HCT116 (cell line): Measurements from ENCODE around the gene NDUFAF4. TPM values are rescaled to one million over a fixed set of nuclear protein-coding genes. Genes with fewer than 3 reads are reported as not detected.

Experiments
- ATAC-seq: fragments of 200-7000 bp; cut with Tn5 transposase; 2 replicates; pipeline ENCODE4 v1.9.1; 2020; ENCODE audit warnings: mild to moderate bottlenecking, moderate library complexity
- BruUV-seq: library from RNA; stranded (reverse); fragments of 400-500 nt; replicated peaks from 2 replicates; lab custom pipeline; 2021; lab: Mats Ljungman, UMichigan
- CTCF ChIA-PET: fragments of 300-600 bp; sonication (Branson Sonifier 250); formaldehyde crosslinking; loops from one replicate; lab custom pipeline; 2021; ENCODE audit warnings: antibody characterized with exemption; lab: Charles Lee
- POLR2A ChIA-PET: fragments of 300-600, 350-600 bp; sonication (Branson Sonifier 250); formaldehyde crosslinking; loops from one replicate; lab custom pipeline; 2021; ENCODE audit warnings: antibody characterized with exemption; lab: Charles Lee
- RAD21 ChIA-PET, 2 experiments: fragments of 300-600 bp; sonication (Branson Sonifier 250); formaldehyde crosslinking; loops; one replicate each; lab custom pipeline; 2023; ENCODE audit warnings: low total read pairs in 2 of 2; ENCODE audit not compliant: uncharacterized antibody in 2 of 2, unreplicated experiment in 2 of 2, low non-redundant PET in 1 of 2; lab: Charles Lee
- DNase-seq: peaks from one replicate; pipeline ENCODE4 v3.0.0-alpha.2; 2010; ENCODE audit warnings: low read depth, low spot score
- H2AFZ ChIP-seq: fragments of 200-600 bp; shearing (Covaris generic), sonication (generic); 2 replicates; pipeline ENCODE4 v1.6.1; 2017; ENCODE audit warnings: low read depth, mixed run types, mixed read lengths, antibody characterized with exemption, low read length; ENCODE audit not compliant: poor library complexity, severe bottlenecking
- H3K27ac ChIP-seq: 2 replicates; pipeline ENCODE4 v1.5.1; 2012; ENCODE audit warnings: low read depth, low read length
- H3K27me3 ChIP-seq: fragments of 200-600 bp; sonication (generic); 2 replicates; pipeline ENCODE4 v1.6.1; 2016; ENCODE audit warnings: mixed run types, low read length, mixed read lengths; ENCODE audit not compliant: insufficient read depth
- H3K36me3 ChIP-seq, 2 experiments: fragments of 200-500 bp in 1 of 2; fragments of 200-600 bp in 1 of 2; sonication (Bioruptor generic) in 1 of 2; sonication (generic) in 1 of 2; 2 replicates each; pipeline versions ENCODE4 v1.5.1 to v1.6.1; 2014 to 2016; ENCODE audit warnings: low read length in 2 of 2, inconsistent platforms in 1 of 2, mixed read lengths in 1 of 2, mixed run types in 1 of 2; ENCODE audit not compliant: insufficient read depth in 2 of 2, control insufficient read depth in 1 of 2
- H3K4me1 ChIP-seq, 2 experiments: fragments of 200-600 bp in 1 of 2; sonication (generic) in 1 of 2; 2 replicates each; pipeline versions ENCODE4 v1.5.1 to v1.6.1; 2012 to 2017; ENCODE audit warnings: low read length in 2 of 2, inconsistent platforms in 1 of 2, mild to moderate bottlenecking in 1 of 2, mixed read lengths in 1 of 2, mixed run types in 1 of 2, moderate library complexity in 1 of 2; ENCODE audit not compliant: insufficient read depth in 2 of 2, control insufficient read depth in 1 of 2
- H3K4me2 ChIP-seq: fragments of 200-600 bp; sonication (generic); 2 replicates; pipeline ENCODE4 v1.6.1; 2017; ENCODE audit warnings: mixed run types, low read length, mixed read lengths
- H3K4me3 ChIP-seq, 2 experiments: fragments of 200-600 bp in 1 of 2; sonication (generic) in 1 of 2; replicated peaks in 1 of 2; 2 replicates each; pipeline ENCODE4 v1.5.1; 2011 to 2016; ENCODE audit warnings: low read length in 2 of 2, control low read depth in 1 of 2, low read depth in 1 of 2, mild to moderate bottlenecking in 1 of 2, mixed read lengths in 1 of 2, mixed run types in 1 of 2
- H3K79me2 ChIP-seq: fragments of 200-600 bp; sonication (generic); 2 replicates; pipeline ENCODE4 v1.6.1; 2017; ENCODE audit warnings: mild to moderate bottlenecking, mixed run types, low read length, moderate library complexity, mixed read lengths; ENCODE audit not compliant: insufficient read depth
- H3K9ac ChIP-seq: fragments of 200-600 bp; sonication (generic); 2 replicates; pipeline ENCODE4 v1.6.1; 2016; ENCODE audit warnings: low read length, mixed read lengths
- H3K9me2 ChIP-seq: fragments of 200-600 bp; sonication (generic), shearing (Covaris generic); 2 replicates; pipeline ENCODE4 v1.6.1; 2017; ENCODE audit warnings: mixed run types, mild to moderate bottlenecking, moderate library complexity; ENCODE audit not compliant: insufficient read depth
- H3K9me3 ChIP-seq, 2 experiments: fragments of 200-500 bp in 1 of 2; fragments of 200-600 bp in 1 of 2; sonication (Bioruptor generic) in 1 of 2; sonication (generic) in 1 of 2; 2 replicates each; pipeline ENCODE4 v1.6.1; 2014 to 2017; ENCODE audit warnings: low read length in 2 of 2, mixed read lengths in 2 of 2, inconsistent platforms in 1 of 2, low read depth in 1 of 2, mild to moderate bottlenecking in 1 of 2, mixed run types in 1 of 2, moderate library complexity in 1 of 2; ENCODE audit not compliant: control insufficient read depth in 1 of 2, insufficient read depth in 1 of 2
- H4K20me1 ChIP-seq: fragments of 200-600 bp; sonication (generic), shearing (Covaris generic); 2 replicates; pipeline ENCODE4 v1.6.1; 2017; ENCODE audit warnings: mixed run types, mild to moderate bottlenecking, moderate library complexity; ENCODE audit not compliant: insufficient read depth
- CBX3 ChIP-seq: IDR thresholded peaks from 2 replicates; pipeline ENCODE4 v1.6.1; 2012; ENCODE audit warnings: low read depth
- CEBPB ChIP-seq: IDR thresholded peaks from 2 replicates; pipeline ENCODE4 v1.6.1; 2012; ENCODE audit warnings: low read depth
- EGR1 ChIP-seq: IDR thresholded peaks from 2 replicates; pipeline ENCODE4 v1.6.1; 2012; ENCODE audit warnings: low read depth
- ELF1 ChIP-seq: IDR thresholded peaks from 2 replicates; pipeline ENCODE4 v1.6.1; 2012; ENCODE audit warnings: low read depth, borderline replicate concordance
- FOSL1 ChIP-seq: IDR thresholded peaks from 2 replicates; pipeline ENCODE4 v1.6.1; 2012; ENCODE audit warnings: low read depth
- JUND ChIP-seq: IDR thresholded peaks from 2 replicates; pipeline ENCODE4 v1.6.1; 2012
- POLR2A ChIP-seq: IDR thresholded peaks from 2 replicates; pipeline ENCODE4 v1.7.0; 2011; ENCODE audit warnings: borderline replicate concordance; ENCODE audit not compliant: insufficient read depth, insufficient read length; ENCODE audit errors: extremely low read depth
- RAD21 ChIP-seq: IDR thresholded peaks from 2 replicates; pipeline ENCODE4 v1.6.1; 2012; ENCODE audit warnings: low read depth, mild to moderate bottlenecking
- REST ChIP-seq: IDR thresholded peaks from 2 replicates; pipeline ENCODE4 v1.6.1; 2012; ENCODE audit warnings: low read depth
- SIN3A ChIP-seq: IDR thresholded peaks from 2 replicates; pipeline ENCODE4 v1.6.1; 2012; ENCODE audit warnings: low read depth
- SRF ChIP-seq: IDR thresholded peaks from 2 replicates; pipeline ENCODE4 v1.6.1; 2012; ENCODE audit warnings: low read depth
- TCF7L2 ChIP-seq: IDR thresholded peaks from 2 replicates; pipeline ENCODE4 v1.7.0; 2011; ENCODE audit warnings: borderline replicate concordance, inconsistent platforms; ENCODE audit not compliant: insufficient read depth, insufficient read length; ENCODE audit errors: extremely low read depth
- YY1 ChIP-seq: IDR thresholded peaks from 2 replicates; pipeline ENCODE4 v1.6.1; 2011; ENCODE audit warnings: low read length, low read depth, moderate library complexity, mild to moderate bottlenecking; ENCODE audit not compliant: insufficient replicate concordance; ENCODE audit errors: extremely low read depth
- ZFX ChIP-seq: fragments of 450-650 bp; IDR thresholded peaks from 2 replicates; pipeline ENCODE4 v1.6.1; 2017
- ZNF274 ChIP-seq: fragments of 200-500 bp; sonication (Bioruptor generic); IDR thresholded peaks from 2 replicates; pipeline ENCODE4 v1.6.1; 2014; ENCODE audit warnings: mild to moderate bottlenecking, low read depth, low read length, inconsistent platforms
- intact Hi-C: fragments of 100-400 bp; cut with micrococcal nuclease; formaldehyde crosslinking; loops from 2 replicates; pipeline ENCODE4 v1.10.0; 2022
- total RNA-seq: library from RNA; stranded (reverse); gene quantifications from one replicate; pipeline ENCODE4 v1.2.1, GENCODE V29; 2021; ENCODE audit not compliant: unreplicated experiment
- TF ChIP-seq, protein P1 (sequence below), 3 experiments: fragments of 200-600 bp in 1 of 3; sonication (generic) in 1 of 3; IDR thresholded peaks in 2 of 3; conservative IDR thresholded peaks in 1 of 3; 2 replicates each; pipeline ENCODE4 v1.5.1; 2012 to 2017; ENCODE audit warnings: low read depth in 2 of 3, low read length in 2 of 3, antibody characterized with exemption in 1 of 3, borderline replicate concordance in 1 of 3, control low read depth in 1 of 3, mild to moderate bottlenecking in 1 of 3, mixed read lengths in 1 of 3, mixed run types in 1 of 3, moderate library complexity in 1 of 3; ENCODE audit not compliant: insufficient read depth in 1 of 3
- TF ChIP-seq, protein P2 (sequence below): IDR thresholded peaks from 2 replicates; pipeline ENCODE4 v1.6.1; 2011; ENCODE audit warnings: mild to moderate bottlenecking, low read length, moderate library complexity; ENCODE audit not compliant: insufficient replicate concordance; ENCODE audit errors: extremely low read depth
- TF ChIP-seq, protein P3 (sequence below): IDR thresholded peaks from 2 replicates; pipeline ENCODE4 v1.6.1; 2012
- TF ChIP-seq, protein P4 (sequence below): IDR thresholded peaks from 2 replicates; pipeline ENCODE4 v1.6.1; 2012

The NDUFAF4 gene
- total RNA-seq, 1 experiment from 2014 or later = 62.4 TPM

DNA sequence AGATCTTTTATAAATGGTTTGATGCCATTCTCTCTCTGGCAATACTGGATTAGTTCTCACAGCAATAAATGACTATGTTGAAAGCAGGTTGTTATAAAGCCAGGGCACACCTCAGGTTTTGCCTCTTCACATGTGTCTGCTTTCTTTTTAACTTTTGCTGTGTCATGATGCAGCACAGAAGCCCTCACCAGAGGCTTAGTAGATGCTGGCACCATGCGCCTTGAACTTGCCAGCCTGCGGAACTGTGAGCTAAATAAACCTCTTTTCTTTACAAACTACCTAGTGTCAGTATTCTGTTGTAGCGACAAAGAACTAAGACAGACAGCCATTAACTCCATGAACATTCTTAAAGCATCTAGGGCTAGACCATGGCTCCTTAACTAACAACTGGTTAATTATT, 45.1 kb downstream of the NDUFAF4 start:
- CTCF ChIA-PET = no interaction called here
- intact Hi-C loops = no loop called here
- Histone ChIP-seq H2AFZ (no peak overlapping the region), H3K27ac (no peak overlapping the region), H3K79me2 (no peaks in the 10 kb centered on the region), H3K9me2 (no peaks in the 10 kb centered on the region), H3K4me3 (no peak overlapping the region), H3K9ac (no peak overlapping the region), H4K20me1 (no peaks in the 10 kb centered on the region), H3K9me3 (no peaks in the 10 kb centered on the region), H3K4me1 (no peaks in the 10 kb centered on the region), H3K4me2 (no peak overlapping the region), H3K27me3 (no peaks in the 10 kb centered on the region), H3K36me3 (no peaks in the 10 kb centered on the region)
- ATAC-seq (no peak), DNase-seq (no peak)
- TF ChIP-seq ELF1 (no peak), YY1 (no peak), POLR2A (no peak), CBX3 (no peak), JUND (no peak), EGR1 (no peak), ZNF274 (no peak), SRF (no peak), TCF7L2 (no peak), REST (no peak), ZFX (no peak), CEBPB (no peak), FOSL1 (no peak), SIN3A (no peak), RAD21 (no peak)
- TF ChIP-seq, protein P1, sequence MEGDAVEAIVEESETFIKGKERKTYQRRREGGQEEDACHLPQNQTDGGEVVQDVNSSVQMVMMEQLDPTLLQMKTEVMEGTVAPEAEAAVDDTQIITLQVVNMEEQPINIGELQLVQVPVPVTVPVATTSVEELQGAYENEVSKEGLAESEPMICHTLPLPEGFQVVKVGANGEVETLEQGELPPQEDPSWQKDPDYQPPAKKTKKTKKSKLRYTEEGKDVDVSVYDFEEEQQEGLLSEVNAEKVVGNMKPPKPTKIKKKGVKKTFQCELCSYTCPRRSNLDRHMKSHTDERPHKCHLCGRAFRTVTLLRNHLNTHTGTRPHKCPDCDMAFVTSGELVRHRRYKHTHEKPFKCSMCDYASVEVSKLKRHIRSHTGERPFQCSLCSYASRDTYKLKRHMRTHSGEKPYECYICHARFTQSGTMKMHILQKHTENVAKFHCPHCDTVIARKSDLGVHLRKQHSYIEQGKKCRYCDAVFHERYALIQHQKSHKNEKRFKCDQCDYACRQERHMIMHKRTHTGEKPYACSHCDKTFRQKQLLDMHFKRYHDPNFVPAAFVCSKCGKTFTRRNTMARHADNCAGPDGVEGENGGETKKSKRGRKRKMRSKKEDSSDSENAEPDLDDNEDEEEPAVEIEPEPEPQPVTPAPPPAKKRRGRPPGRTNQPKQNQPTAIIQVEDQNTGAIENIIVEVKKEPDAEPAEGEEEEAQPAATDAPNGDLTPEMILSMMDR (IDR thresholded peaks at IDR 0.05 in 2 of 3, conservative IDR thresholded peaks at IDR 0.05 in 1 of 3; ENCODE audit: borderline replicate concordance in 1 of 3, insufficient read depth in 1 of 3, low read depth in 2 of 3, low read length in 2 of 3) = no peak
- TF ChIP-seq, protein P2, sequence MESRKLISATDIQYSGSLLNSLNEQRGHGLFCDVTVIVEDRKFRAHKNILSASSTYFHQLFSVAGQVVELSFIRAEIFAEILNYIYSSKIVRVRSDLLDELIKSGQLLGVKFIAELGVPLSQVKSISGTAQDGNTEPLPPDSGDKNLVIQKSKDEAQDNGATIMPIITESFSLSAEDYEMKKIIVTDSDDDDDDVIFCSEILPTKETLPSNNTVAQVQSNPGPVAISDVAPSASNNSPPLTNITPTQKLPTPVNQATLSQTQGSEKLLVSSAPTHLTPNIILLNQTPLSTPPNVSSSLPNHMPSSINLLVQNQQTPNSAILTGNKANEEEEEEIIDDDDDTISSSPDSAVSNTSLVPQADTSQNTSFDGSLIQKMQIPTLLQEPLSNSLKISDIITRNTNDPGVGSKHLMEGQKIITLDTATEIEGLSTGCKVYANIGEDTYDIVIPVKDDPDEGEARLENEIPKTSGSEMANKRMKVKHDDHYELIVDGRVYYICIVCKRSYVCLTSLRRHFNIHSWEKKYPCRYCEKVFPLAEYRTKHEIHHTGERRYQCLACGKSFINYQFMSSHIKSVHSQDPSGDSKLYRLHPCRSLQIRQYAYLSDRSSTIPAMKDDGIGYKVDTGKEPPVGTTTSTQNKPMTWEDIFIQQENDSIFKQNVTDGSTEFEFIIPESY = no peak
- TF ChIP-seq, protein P3, sequence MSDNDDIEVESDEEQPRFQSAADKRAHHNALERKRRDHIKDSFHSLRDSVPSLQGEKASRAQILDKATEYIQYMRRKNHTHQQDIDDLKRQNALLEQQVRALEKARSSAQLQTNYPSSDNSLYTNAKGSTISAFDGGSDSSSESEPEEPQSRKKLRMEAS = no peak
- TF ChIP-seq, protein P4, sequence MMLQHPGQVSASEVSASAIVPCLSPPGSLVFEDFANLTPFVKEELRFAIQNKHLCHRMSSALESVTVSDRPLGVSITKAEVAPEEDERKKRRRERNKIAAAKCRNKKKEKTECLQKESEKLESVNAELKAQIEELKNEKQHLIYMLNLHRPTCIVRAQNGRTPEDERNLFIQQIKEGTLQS = no peak
- POLR2A ChIA-PET = no interaction called here
- RAD21 ChIA-PET = no interaction called here
- no TSS peak for BruUV-seq
